Endothelial cell of umbilical vein (primary cell): ENCODE measurements around the gene ZNF33B.
"Not testable (repeated sequence)": the region's sequence is repeated elsewhere in the genome, so short reads cannot be mapped to it uniquely, and the experiment has no call there.

Experiments used
- POLR2AphosphoS5 ChIP-seq: IDR thresholded peaks from 2 replicates; pipeline ENCODE4 v1.6.1; 2012; ENCODE audit warnings: low read depth, mild to moderate bottlenecking, control low read depth, low read length, moderate library complexity; ENCODE audit not compliant: insufficient read depth
- TF ChIP-seq, protein P1 (sequence below): IDR thresholded peaks from 2 replicates; pipeline ENCODE4 v1.6.1; 2011; ENCODE audit not compliant: insufficient read depth, insufficient read length

DNA sequence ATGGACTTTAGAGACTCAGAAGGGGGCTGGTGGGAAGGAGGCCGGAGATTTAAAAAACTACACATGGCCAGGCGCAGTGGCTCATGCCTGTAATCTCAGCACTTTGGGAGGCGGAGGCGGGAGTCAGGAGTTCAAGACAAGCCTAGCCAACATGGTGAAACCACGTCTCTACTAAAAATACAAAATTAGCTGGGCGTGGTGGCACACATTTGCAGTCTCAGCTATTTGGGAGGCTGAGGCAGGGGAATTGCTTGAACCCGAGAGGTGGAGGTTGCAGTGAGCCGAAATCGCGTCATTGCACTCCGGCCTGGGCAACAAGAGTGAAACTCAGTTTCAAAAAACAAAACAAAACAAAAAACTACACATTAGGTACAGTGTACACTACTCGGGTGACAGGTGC, 84.8 kb downstream of the ZNF33B start:
- TF ChIP-seq POLR2AphosphoS5: not testable (repeated sequence)
- TF ChIP-seq, protein P1, sequence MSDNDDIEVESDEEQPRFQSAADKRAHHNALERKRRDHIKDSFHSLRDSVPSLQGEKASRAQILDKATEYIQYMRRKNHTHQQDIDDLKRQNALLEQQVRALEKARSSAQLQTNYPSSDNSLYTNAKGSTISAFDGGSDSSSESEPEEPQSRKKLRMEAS: not testable (repeated sequence)
